GM19463 (cell line): Measurements from ENCODE around the gene CISH.

ENCODE experiments used
- ATAC-seq: cut with Tn5 transposase; IDR thresholded peaks from one replicate; pipeline ENCODE4 v1.9.1; 2021; ENCODE audit warnings: mild to moderate bottlenecking, moderate library complexity; ENCODE audit not compliant: unreplicated experiment

Gene CISH

DNA sequence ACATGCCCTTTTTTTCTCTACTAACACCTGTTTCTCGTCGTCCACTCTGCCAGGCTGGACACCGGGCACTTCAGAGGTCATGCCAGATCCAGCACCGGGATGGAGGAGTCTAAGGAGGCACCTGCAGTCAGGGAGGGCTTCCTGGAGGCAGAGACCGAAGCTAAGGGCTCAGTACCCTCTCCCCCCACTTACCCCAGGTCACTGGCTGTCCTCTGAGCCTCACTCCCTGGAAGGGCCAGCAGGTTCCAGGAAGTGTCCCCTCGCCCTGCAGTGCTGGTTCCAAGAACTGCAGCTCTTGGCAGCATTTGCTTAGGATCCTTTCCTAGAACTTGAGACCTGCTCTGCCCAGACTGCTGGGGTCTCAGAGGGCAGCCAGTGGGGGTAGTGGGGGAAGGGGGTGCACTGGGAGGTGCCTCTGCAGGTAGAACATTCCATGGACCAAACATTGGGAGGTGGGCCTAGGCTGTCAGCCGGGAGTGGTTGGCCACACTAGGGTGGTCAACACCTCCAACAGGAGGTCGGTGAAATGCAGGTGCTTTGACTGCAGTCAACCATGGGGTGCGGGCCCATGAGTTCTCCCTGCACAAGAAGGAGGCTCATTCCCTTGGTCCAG lies 11.3 kb downstream of the CISH start:
- no peak for ATAC-seq

DNA sequence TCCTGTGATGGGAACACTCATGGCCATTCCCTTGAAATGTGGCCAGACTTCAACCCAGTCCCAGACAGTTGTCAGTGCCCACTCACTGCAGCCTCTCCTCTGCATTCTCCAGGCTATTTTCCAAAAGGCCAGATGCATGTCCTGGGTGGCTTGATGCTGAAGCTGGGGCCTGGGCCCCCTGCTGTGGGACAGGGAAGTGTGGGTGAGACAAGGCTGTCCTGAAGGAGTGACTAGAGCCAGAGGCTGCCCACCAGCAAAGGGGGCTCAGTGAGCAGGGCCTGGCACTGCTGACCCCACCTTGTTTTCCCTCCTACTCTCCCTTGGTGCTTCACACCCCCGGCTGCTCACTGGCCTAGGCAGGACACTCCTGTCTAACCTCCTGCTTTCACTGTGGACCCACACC lies 11.9 kb downstream of the CISH start:
- no peak for ATAC-seq

DNA sequence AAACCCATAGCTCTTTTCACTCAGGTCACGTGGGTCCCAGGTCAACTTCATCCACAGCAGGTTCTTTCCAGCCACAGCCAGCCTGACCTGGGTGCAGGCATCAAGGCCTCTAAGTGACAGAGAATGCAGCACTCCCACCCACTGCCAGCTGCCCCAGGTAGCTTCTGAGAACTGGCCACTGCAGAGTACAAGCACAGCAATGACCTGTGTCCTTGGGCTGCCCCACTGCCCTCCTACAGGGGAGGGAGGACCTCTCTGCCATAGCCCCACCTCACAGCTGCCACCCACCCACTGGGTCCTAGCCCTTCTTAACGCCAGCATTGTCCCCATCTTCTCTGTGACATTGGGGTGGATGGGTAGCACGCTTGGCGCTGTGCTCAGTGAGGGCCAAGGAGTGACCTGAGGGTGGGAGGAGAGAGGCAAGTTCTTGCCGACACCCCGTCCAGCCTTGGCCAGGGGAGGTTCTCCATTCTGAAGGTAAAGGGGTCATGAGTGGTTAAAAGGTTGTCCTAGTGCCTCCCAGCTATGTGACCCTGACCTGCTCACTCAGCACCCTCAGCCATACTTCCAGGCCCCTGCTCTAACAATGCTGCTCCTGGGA lies 12.4 kb downstream of the CISH start:
- no peak for ATAC-seq

DNA sequence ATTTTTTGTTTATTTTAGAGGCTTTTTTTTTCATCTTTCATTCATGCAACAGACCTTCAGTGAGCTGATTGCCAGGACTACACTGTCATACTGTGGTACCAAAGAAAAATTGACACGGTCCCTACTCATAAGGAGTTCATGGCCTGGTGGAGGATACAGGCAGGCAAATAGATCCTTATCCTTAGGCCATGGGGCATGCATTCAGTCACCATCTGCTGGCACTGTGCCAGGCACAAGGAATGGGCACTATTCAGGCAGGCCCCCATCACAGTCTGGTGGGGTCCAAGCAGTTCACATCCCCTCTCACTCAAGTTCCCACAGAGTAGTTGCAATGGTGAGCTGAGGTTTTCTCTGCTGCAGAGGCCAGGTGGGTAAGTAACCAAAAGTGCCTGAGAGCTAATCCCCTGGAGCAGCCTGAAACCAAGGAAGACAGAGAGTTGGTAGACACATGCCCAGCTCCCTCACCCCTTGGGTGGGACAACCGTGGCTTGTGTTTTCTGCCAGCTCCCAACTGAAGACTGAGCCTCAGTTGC lies 17.3 kb downstream of the CISH start:
- ATAC-seq: no peak

DNA sequence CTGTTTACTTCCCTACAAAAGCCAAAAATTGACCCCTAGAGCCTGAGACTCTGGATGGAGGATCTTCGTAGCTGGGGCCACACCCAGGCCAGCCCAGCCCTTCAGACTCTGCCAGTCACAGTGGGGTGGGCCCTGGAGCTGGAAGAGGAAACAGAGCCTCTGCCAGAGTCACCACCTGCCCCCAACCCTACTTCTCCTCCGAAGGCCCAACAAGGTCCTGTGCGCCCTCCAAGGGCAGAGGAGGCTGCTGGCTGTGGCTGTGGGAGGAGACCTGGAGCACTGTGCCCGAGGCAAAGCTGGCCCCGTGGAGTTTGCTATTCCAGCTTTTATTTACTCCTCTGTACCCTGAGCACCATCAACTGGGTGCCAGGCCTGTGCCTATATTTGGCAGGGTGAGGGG lies 19.0 kb downstream of the CISH start:
- ATAC-seq: no peak

DNA sequence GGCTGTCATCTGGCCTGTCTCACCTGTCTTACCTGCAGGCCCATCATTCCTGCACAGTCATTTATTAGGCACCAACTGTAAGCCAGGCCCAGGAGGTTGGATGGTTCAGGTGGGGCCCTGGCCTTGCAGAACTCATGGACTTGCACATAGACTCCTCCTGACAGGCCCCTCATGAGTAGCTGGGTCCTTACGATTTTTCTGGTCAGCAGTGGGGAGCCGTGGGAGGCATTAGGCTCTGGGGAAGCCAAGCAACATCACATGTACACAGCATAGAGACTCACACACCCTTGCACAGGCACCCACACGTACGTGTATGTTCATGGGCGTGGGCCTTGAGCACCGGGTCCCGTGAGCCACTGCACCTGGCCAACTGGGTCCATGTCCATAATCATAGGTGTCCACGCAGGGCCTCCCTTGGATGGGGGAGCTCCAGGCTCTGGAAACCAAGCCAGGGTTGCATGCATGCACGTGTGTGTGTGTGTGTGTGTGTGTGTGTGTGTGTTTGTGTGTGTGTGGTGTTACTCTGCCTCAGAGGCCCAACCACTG lies 20.3 kb downstream of the CISH start:
- ATAC-seq: no peak

DNA sequence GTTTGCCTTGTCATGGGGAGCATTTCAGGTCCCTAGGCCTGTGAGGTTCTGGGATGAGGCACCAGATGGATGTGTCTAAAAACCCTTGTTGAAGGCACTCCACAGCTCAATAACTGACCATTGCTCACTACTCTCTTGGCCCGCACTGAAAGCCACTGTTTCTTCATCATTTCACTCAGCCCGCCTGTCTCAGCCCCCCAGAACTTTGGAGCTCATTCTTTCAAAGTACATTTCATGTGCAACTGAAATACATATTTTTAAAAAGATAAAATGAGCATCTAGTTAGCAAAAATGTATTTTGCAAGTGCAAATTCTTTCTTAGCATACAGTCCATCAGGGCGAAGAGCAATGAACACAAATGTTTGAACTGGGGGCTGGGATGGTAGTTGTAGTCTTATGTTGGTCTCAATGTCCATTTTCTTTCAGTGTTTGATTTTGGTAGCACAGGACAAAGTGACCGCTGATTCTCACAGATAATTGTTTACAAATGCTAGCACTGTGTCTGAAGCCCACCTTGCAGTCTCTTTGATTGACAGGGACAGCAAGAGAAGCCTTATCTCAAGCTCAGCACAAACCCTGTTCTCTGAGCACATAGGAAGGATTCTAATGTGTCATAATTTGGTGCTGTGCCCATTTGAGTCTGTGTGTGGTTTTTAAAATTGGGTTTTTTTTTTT lies 22.7 kb downstream of the CISH start:
- no peak for ATAC-seq

DNA sequence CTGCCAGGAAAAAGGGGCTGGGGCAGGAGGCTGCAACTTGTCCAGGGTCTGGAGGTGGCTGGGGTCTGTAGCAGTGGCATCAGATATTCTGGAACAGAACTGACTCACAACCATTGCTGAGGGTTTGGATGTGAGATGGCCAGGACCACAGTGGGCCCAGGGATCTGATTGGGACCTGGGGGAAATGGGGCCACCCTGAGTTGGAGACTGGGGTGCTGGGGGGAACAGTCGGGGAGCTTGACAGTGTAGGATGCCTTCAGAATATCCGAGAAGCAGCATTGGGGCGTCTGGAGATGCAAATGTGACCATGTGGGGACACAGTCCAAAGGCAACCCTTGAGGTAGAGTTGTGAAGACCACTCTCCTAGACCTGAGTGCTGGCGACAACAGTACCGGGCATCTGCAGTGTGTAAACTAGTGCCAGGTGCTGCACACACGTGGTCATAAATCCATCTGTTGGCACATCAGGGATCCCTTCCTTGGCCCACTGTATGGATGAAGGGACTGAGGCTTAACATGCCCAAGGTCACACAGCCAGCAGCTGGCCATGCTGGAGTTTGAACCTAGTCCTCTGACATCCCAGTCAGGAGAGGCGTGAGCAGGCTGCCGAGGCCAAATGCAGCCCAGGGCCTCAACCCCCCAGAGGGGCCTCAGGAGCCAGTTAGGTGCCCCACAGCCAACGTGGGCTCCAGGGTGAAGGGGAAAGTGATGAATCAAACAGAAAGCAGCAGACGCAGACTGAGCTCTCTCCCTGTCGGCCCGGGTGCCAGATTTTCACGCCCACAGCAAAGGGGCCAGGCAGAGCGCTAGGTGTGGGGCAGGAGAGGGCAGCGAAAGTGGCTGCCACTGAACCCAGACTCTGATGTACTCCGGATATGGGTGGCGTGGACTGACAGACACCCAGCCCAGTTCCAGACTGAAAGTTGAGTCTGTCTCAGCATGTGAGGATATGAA lies 23.5 kb downstream of the CISH start:
- ATAC-seq: peak; percentile 51

DNA sequence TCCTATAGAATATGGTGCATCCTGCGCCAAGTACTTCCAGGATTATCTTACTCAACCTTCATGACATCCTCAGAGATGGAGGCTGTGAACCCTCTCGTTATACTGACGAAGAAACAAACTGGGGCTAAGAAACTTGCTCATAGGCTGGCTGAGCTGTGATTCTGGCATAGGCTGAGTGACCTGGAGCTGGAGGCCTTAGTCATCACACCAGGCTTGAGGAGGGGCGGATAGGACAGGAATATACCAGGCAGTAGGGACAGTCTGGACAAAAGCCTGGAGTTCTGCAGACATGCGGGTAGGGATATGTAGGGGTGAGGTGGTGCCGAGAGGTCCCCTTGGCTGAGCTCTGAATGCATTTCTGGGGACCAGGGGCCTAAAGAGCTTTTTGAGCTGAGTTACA lies 24.2 kb downstream of the CISH start:
- ATAC-seq: no peak

DNA sequence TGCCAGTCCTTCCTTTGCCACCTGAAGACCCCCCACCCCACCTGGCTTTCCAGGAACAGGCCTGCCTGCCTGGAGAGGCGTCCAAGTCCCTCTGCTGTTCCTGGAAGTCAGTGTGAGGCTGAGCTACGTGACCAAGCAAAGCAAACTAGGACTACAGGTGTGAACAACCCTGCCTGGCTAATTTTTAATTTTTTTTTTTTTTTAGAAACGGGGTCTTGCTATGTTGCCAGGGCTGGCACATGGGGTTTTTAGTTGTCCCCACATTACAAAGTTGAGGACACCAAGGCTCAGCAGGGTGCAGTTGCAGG lies 24.9 kb downstream of the CISH start:
- no peak for ATAC-seq

DNA sequence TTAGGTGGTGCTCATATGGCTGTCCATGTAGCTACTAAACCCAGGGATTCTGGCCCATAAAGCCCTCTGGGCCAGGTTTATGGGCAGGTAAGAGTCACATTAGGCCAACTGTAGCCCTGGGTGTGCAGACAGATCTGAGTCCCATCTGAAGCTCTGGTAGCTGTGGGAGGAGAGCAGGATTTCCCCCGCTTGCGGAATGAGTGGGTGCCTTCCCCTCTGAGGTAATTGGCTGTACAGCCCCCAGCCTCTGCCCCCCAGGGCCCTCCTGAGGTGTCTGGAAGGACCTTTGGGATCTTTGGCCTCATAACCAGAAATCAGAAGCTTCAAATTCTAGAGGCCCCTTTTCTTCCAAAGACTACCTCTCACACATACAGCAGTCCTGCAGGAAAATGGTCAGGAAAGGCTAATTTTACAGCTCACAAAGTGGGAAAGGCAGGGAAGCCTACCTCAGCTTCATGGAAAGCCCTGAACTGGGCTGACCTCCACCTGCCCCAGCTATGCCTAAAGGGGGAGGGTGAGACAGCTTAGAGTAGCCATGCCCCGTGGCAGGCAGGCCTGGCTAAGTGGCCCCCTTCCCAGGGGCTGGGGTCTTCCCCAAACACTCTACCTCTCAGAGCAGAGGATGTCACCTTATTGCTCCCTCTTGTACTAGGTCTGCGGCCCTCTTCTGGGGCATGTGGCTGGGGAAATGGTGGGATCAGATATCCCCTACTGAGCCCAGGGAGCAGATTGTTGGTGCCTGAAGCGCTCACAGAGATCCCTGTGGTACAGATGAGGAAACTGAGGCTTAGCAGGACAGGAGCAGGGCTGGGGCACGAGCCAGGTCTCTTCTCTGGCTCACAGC lies 25.4 kb downstream of the CISH start:
- ATAC-seq: no peak

DNA sequence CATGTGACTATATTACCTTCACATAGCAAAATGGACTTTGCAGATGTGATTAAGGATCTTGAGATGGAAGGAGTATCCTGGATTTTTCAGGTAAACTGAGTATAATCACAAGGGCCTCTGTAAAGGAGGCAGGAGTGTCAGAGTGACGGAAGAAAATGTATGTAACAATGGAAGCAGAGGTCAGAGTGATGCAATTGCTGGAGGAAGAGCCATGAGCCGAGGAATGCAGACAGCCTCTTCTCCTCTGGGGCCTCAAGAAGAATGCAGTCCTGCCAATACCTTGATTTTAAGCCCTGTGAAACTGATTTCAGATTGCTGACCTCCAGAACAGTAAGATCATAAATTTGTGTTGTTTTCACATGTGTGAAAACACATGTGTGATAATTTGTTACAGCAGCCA lies 27.2 kb downstream of the CISH start:
- no peak for ATAC-seq

DNA sequence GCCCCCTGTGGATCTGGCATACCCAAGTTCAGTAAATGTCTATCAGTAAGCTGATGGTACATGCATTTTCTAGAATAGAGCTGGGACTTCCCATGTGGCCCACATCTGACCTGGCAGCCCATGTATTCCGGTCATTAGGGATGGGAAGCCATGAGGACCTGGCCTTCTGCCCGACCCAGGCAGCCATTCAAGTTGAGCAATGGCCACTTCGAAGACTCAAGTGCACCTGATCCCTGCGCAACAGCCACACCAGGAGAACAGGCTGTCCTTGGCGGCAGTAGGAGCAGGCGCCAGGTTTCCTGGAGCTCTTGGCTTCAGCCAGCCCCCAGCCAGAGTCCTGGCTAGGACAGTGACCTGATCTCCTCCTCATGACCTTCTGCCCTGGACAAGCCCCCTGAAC lies 27.7 kb downstream of the CISH start:
- ATAC-seq: no peak

DNA sequence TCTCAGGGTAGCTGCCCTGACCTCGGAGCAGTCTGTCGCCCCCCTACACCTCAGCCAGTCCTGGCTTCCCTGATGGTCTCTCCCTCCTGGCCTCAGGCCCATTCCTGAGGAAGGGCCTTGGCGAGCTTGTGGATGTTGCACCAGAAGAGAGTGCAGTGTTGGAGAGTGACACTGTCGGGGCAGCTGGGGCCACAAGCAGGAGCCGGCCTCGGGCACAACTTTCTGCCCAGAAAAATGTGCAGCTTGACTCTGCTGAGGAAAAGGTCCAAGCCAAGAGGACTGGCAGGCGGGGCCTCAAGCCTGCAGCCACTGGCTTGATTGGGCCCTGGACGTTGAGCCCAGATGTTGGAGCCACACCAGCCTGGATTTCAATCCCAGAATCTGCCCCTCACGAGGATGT lies 29.5 kb downstream of the CISH start:
- ATAC-seq: no peak

DNA sequence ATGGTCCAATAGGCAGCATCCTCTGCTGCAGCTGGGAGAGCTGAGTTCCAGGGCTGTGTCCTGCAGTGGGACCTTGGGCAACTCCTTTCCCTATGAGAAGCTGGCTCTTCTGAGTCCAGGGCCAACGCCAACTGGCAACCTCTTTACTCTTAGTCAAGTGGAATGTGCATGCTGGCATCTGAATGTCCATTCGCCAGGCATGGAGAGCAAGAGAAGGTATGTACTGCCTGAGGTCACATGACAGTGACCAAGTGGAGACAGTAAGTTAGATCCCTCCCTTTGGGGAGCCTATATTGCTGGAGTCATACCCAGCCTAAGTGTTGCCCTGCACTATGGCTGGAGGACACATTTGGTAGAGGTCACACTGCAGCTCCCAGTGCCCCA lies 30.1 kb downstream of the CISH start:
- ATAC-seq: no peak

DNA sequence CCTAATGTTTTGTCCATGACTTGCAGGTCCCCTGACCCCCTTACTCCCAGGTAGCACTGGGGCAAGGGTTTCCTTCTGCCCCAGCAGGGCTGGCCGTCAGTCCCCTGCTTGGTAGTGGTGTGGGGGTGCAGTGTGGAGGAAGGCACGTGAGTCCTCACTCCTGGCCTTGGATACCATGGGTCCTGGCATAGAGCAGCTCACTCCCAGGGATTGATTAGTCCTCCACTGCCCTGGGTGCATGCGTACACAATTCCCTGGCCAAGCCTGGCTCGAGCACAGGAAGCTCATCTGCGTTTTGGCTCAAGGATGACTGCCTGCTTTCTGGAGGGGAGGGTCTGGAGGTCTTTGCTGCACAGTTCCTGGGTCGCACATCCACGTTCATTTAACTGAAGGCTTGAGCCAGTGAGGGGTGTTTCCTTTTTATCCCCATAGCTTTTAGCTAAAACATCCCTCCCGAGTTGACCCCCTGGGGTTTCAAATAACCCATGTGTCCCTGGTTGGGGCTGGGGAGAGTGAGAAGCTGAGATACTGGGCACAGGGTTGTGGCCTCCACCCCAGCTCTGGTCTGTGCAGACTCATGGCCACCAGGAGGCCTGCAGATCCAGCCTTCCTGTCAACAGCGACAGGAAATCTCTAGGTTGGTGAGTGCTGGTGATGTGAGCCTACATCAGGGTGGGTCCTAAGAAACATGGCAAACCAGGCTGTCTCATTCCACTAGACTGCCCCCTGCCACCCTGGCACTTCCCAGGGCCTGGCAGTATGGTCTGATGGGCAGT lies 30.7 kb downstream of the CISH start:
- ATAC-seq: no peak

DNA sequence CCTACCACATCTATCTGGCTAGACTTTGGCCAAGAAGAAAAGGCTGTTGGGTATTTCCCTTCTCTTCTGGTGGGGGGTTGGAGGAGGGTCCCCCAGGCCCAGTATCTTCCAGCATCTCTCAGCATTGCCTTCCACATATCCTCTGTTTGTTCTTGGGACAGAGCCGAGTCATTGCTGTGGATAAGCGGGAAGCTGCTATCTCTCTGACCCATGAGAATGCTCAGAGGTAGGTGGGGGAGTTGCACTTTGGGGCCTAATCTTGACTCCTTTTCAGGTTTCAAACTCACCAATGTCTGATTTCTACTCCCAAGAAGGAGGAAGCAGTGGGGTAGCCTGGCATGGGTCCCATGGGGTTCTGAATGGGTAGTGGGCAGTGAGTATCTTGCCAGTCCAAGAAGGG lies 34.2 kb downstream of the CISH start:
- no peak for ATAC-seq

DNA sequence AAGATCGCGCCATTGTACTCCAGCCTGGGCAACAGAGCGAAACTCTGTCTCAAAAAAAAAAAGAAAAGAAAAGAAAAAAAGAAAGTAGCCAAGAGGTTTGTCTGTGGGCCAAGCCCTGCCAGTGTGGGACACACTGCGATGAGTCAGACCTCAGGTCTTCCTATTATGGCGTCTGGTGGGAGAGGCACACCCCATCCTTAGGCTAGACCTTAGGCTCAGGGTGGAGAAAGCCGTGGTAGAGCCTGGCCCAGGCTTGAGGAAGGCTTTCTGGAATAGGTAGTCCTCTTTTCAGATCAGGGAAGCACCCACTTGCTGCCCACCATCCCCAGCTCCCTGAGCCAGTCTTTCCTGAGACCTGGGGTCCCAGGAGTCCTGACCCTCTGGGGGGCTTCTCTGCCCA lies 36.2 kb downstream of the CISH start:
- ATAC-seq: no peak

DNA sequence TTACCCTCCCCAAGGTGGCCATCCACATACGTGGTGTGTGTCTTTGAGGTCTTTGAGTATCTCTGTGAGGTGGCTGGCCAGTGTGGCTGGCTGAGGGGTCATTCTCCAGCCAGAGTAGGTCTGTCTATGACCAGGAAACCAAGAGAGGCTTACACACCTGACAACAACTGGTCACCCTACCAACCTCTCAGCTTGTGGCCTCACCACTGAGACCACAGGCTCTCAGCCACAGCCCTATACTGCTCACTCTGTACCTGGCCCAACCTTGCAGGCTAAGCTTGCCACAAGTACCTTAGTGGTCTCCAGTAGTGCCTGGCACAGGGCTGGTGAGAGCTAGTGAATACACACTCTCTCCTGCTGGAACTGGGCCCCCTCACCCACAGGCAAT lies 37.1 kb downstream of the CISH start:
- no peak for ATAC-seq
